Caki2 (cell line): Measurements from ENCODE around the gene MTRF1L. TPM values are rescaled to one million over a fixed set of nuclear protein-coding genes. Genes with fewer than 3 reads are reported as not detected.
"Not testable (repeated sequence)": the region's sequence is repeated elsewhere in the genome, so short reads cannot be mapped to it uniquely, and the experiment has no call there.

Experiments used
- DNase-seq: peaks from one replicate; pipeline ENCODE4 v3.0.0-alpha.2; 2015; ENCODE audit warnings: low read depth
- in situ Hi-C: cut with HindIII; loops from 2 replicates; pipeline ENCODE4 v1.10.0; 2016; ENCODE audit warnings: low sequenced_read_pairs, low pct_unique_long_range_greater_than_20kb, mixed read lengths
- total RNA-seq: library from RNA; depleted of rRNA; stranded (reverse); fragments of >200 nt; shearing (Covaris generic); gene quantifications from 2 replicates; pipeline ENCODE4 v1.2.3, GENCODE V29; 2014; ENCODE audit warnings: low replicate concordance

Gene MTRF1L
- total RNA-seq, 1 experiment from 2014 or later = 10.0 TPM

DNA sequence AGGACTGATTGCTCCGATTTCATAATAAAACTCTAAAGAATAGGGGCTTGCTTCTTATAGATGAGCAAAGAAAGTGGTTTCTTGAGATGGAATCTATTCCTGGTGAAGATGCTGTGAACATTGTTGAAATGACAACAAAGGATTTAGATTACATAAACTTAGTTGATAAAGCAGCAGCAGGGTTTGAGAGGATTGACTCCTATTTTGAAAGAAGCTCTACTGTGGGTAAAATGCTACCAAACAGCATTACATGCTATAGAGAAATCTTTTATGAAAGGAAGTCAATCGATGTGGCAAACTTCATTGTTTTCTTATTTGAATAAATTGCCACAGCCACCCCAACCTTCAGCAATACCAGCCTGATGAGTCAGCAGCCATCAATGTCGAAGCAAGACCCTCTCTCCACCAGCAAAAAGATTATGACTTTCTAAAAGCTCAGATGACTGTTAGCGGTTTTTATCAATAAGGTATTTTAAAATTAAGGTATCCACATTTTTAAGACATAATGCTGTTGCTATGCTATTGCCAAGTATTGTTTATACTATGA is 12.7 kb upstream of the MTRF1L start:
- DNase-seq = no peak
- in situ Hi-C loops = no loop called here

- in situ Hi-C loops = no loop called here
- DNase-seq = no peak
Observed at GRCh38 chr6:153013438-153013837, 10.9 kb upstream of the MTRF1L start.

GRCh38 chr6:153012856-153013255 is 10.3 kb upstream of the MTRF1L start:
- DNase-seq = no peak
- in situ Hi-C loops = no loop called here

DNA sequence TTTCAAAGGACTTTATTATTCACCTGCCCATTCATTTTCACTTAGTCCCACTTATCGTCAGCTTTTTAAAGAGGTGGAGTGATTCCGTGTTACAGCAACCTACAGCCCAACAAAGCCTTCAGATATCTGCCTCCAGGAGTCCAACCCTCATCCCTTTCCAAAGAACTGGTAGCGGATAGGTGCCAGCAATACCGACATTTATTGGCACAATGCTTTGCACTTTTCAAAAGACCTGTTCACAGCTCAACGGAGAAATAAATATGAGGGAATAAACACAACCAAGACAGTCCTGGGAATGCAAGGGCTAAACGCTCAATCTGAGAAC is 819 bp upstream of the MTRF1L start:
- in situ Hi-C loops = no loop called here
- DNase-seq = no peak

- in situ Hi-C loops = no loop called here
- DNase-seq = no peak
Observed at GRCh38 chr6:153001767-153002612, 519 bp downstream of the MTRF1L start.

DNA sequence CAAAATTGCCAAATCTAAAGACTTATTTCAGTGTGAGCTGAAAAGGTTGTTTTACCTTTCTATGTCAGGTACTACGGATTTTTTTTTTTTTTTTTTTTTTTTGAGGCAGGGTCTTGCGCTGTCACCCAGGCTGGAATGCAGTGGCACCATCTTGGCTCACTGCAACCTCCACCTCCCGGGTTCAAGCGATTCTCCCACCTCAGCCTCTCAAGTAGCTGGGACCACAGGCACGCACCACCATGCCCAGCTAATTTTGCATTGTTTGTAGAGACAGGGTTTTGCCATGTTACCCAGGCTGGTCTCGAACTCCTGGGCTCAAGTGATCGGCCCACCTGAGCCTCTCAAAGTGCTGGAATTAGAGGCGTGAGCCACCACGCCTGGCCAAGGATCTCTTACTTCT is 1.7 kb downstream of the MTRF1L start:
- in situ Hi-C loops, DNase-seq: not testable (repeated sequence)

GRCh38 chr6:153000243-153000642 is 2.3 kb downstream of the MTRF1L start:
- in situ Hi-C loops = no loop called here

DNA sequence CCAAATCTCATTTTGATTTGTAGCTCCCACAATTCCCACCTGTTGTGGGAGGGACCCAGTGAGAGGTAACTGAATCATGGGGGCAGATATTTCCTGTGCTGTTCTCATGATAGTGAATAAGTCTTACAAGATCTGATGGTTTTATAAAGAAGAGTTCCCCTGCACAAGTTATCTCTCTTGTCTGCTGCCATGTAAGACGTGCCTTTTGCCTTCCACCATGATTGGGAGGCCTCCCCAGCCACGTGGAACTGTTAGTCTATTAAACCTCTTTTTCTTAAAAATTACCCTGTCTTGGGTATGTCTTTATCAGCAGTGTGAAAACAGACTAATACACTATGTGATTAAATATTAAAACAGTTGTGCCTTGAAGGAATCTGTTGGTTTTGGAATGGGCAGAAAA is 3.0 kb downstream of the MTRF1L start:
- DNase-seq, in situ Hi-C loops: not testable (repeated sequence)

More at GRCh38 chr6:153000243-153000642, 2.3 kb downstream of the MTRF1L start:
- DNase-seq = no peak

- in situ Hi-C loops = no loop called here
- DNase-seq = no peak
Observed at GRCh38 chr6:152993847-152994246, 8.7 kb downstream of the MTRF1L start.

GRCh38 chr6:152993431-152993830 is 9.1 kb downstream of the MTRF1L start:
- no peak for DNase-seq
- in situ Hi-C loops = no loop called here

- in situ Hi-C loops = no loop called here
- DNase-seq = no peak
Observed at GRCh38 chr6:152986978-152987377, 15.5 kb downstream of the MTRF1L start.

DNA sequence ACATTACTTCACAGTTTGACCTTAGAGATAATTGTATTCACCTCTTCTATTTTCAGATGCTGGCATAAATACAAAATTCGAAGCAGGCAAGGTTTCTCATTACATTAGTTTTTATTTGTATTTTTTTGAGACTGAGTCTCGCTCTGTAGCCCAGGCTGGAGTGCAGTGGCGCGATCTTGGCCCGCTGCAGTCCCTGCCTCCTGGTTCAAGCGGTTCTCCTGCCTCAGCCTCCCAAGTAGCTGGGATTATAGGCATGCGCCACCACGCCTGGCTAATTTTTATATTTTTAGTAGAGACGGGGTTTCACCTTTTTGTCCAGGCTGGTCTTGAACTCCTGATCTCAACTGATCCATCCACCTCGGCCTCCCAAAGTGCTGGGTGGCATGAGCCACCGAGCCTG is 17.2 kb downstream of the MTRF1L start:
- DNase-seq, in situ Hi-C loops: not testable (repeated sequence)

GRCh38 chr6:152984513-152984872 is 18.0 kb downstream of the MTRF1L start:
- DNase-seq = no peak
- in situ Hi-C loops = no loop called here

DNA sequence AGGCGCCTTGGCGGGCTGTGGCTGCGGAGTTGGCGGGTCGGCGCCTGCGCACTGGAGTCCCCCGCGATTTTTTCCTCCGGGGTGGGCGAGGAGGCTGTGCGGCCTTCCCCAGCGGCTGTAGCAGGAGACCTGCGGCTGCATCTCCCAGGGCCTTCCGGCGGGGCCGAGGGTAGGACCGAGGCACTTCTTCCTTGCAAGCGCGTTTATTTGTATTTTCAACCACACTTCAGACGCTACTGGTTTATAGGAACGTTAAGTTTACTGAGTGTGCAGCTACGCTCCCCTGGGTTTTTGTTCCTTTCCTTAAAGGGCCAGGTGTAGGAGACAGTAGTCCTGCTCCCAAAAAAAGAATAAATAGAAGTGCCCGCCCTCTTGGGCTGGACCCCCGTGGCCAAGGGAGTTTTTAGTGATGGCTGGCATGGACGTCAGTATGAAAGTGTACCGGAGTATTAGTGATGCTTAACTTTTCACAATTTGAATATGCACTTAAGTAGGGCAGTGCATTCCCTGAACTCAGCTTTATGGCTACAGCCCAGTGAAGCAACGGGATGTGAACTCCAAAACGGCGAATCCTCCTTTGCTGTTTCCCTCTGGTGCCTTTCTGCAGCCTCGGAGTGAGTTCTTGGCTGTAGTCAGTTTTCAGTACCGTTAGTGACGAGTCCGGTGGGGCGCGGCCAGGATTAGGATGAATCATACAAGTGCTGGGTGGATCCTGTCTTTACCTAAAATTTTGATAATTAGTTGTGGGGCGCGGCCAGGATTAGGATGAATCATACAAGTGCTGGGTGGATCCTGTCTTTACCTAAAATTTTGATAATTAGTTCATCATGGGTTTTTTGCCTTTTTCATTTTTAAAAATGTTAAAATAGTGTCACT is 18.6 kb downstream of the MTRF1L start:
- in situ Hi-C loops = no loop called here
- DNase-seq = peak; percentile 94

DNA sequence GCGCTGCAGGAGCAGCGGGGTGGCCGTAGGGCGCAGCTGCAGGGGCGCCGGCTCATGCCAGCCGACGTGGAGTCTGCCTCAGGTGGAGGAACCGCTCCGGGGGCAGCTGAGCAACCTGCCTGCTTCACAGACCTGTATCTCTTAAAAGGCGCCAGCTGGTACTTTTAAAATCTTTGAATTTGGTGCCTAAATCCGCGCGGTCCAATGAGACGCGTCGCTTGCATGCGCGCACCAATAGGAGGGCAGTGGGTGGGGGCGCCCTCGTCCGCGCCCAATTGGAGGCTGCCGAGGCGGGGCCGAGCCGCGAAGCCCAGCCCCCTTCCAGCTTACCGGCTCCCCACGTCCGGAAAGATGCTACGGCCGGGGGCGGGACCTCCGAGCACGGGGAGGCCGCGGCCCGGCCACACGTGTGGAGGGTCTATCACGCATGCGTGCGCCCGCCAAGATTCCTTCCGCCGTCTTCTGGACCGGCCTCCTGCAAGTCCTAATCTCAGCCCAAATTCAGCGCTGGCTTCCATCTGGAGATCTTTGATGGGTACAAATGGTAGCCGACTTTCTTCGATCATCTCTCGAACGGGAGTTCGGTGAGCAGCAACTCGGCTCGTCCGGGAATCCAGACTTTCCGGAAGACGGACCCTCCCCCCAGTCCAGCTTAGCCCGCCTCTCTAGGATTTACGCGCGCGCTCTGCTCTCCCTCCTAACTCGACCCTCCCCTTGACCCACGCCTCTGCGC is 19.4 kb downstream of the MTRF1L start, which contains the start of gene FBXO5:
FBXO5 (minus strand) TSS at position 138 of the 733 bp plus-strand sequence; CDS start at position 56, 82 bp downstream.
- peak; percentile 97 for DNase-seq
- in situ Hi-C loops = no loop called here

DNA sequence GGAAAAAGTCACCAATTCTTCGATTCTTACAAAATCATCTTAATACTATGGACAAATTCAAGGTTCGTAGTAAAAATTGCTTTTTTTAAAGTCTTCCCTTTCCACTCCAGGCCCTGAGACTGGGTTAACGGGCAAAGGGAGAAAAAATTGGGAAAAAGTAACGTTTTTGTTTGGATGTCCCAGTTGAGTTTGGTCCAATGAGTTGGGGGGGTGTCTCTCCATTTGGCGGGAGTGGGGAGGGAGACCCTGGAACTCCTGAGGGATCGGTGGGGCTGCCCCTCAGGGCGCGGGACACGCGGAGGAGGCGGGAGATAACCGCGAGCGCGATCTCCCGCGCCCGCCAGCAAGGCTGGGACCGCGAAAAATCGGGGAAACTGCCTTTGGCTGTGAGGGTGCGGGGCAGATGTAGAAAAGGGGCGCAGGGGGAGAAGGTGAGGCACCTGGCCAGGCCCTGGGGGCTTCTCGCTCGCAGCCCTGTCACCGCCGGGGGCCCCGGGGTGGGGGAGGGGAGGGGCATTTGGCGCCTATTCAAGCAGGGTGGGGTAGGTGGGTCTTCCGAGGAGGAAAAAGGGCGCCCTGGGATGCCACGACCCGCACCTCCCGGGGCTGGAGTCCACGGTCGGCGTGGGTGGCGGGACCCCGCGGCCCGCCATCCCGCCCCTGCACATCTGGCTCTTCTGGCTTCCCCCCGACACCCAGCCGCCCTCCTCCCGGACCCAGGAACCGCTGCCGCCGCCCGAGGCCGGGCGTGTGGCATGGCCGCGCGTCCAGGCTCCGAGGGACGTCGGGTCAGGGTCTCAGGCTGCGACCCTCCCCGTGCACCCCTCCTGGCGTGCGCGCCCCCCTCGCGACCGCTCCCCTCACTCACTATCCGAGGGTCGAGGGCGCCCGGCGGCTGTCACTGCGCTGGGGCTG is 20.3 kb downstream of the MTRF1L start:
- in situ Hi-C loops = no loop called here
- DNase-seq = no peak

GRCh38 chr6:152981219-152981618 is 21.3 kb downstream of the MTRF1L start:
- in situ Hi-C loops = no loop called here
- DNase-seq = no peak
